ENCODE measurements around the gene HSFX3.
A peak's percentile ranks its signal among the peaks of the same experiment; 100 is the strongest.
"Not testable (repeated sequence)": the region's sequence is repeated elsewhere in the genome, so short reads cannot be mapped to it uniquely, and the experiment has no call there.

Gene HSFX3

GRCh38 chrX:149541521-149542047 is 8.1 kb downstream of the HSFX3 start:
- TF ChIP-seq, protein P1, sequence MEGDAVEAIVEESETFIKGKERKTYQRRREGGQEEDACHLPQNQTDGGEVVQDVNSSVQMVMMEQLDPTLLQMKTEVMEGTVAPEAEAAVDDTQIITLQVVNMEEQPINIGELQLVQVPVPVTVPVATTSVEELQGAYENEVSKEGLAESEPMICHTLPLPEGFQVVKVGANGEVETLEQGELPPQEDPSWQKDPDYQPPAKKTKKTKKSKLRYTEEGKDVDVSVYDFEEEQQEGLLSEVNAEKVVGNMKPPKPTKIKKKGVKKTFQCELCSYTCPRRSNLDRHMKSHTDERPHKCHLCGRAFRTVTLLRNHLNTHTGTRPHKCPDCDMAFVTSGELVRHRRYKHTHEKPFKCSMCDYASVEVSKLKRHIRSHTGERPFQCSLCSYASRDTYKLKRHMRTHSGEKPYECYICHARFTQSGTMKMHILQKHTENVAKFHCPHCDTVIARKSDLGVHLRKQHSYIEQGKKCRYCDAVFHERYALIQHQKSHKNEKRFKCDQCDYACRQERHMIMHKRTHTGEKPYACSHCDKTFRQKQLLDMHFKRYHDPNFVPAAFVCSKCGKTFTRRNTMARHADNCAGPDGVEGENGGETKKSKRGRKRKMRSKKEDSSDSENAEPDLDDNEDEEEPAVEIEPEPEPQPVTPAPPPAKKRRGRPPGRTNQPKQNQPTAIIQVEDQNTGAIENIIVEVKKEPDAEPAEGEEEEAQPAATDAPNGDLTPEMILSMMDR (IDR thresholded peaks at IDR 0.05; ENCODE audit: extremely low read depth, insufficient read depth, missing control alignments), result no peak
- no peak for DNase-seq (ENCODE audit: low spot score)
- in situ Hi-C loops (cut with MboI; ENCODE audit: low pct_unique_long_range_greater_than_20kb, low sequenced_read_pairs, unreplicated experiment), result no loop called here

- TF ChIP-seq, protein P1 (IDR thresholded peaks at IDR 0.05; ENCODE audit: extremely low read depth, insufficient read depth, missing control alignments), result no peak
- in situ Hi-C loops (cut with MboI; ENCODE audit: low pct_unique_long_range_greater_than_20kb, low sequenced_read_pairs, unreplicated experiment), result no loop called here
- DNase-seq (ENCODE audit: low spot score), result peak; percentile 72
Observed at GRCh38 chrX:149540621-149541520, 8.9 kb downstream of the HSFX3 start, which contains the start of gene EOLA1. Gene EOLA1 (plus strand): TSS chrX:149541012. CDS start chrX:149545631, 4,619 bp downstream.

DNA sequence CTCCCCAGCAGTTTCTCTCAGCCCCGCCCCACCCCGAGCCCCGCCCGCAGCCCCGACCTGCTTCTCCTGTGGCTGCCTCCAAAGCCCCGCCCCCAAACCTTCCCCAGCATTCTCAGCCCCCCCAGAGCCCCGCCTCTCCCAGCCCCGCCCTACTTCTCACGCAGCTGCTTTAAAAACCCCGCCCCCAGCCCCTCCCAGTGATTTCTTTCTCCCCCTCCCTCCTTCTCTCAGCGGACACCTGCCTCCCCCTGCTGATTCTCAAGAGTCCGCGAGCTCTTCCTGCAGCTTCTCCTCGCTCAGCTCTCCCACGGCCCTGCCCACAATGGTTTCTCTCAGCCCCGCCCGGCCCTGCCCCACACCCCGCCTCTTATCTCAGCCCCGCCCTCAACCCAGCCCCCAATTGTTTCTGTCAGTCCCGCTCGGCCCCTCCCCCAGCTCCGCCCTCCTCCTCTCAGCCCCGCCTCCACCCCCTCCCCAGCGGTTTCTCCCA is 9.5 kb downstream of the HSFX3 start:
- peak; percentile 86 for DNase-seq (ENCODE audit: low spot score)
- TF ChIP-seq, protein P1 (IDR thresholded peaks at IDR 0.05; ENCODE audit: extremely low read depth, insufficient read depth, missing control alignments), result no peak
- in situ Hi-C loops (cut with MboI; ENCODE audit: low pct_unique_long_range_greater_than_20kb, low sequenced_read_pairs, unreplicated experiment), result no loop called here

GRCh38 chrX:149539283-149540130 is 10.2 kb downstream of the HSFX3 start:
- in situ Hi-C loops (cut with MboI; ENCODE audit: low pct_unique_long_range_greater_than_20kb, low sequenced_read_pairs, unreplicated experiment), result no loop called here
- peak; percentile 78 for DNase-seq (ENCODE audit: low spot score)
- TF ChIP-seq, protein P1 (IDR thresholded peaks at IDR 0.05; ENCODE audit: extremely low read depth, insufficient read depth, missing control alignments), result no peak

DNA sequence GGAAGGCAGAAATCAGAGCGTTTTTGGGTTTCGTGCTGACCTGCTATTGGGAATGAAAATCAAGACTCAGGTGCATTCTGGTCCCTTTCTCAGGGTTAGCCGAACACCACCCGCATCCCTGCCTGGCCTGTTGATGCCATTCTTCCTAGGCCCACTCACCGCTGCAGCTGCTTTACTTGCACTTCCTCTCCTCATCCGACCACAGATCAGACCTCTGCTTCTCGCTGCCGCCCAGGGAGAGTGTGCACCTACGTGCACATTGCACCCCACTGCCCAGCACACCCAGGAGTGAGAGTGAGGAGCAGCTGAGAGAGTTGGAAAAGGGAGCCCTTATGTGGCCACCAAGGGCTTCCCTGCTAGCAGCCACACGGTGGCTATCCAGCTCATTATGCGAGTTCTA is 12.2 kb downstream of the HSFX3 start:
- in situ Hi-C loops (cut with MboI; ENCODE audit: low pct_unique_long_range_greater_than_20kb, low sequenced_read_pairs, unreplicated experiment); DNase-seq (ENCODE audit: low spot score): not testable (repeated sequence)

DNA sequence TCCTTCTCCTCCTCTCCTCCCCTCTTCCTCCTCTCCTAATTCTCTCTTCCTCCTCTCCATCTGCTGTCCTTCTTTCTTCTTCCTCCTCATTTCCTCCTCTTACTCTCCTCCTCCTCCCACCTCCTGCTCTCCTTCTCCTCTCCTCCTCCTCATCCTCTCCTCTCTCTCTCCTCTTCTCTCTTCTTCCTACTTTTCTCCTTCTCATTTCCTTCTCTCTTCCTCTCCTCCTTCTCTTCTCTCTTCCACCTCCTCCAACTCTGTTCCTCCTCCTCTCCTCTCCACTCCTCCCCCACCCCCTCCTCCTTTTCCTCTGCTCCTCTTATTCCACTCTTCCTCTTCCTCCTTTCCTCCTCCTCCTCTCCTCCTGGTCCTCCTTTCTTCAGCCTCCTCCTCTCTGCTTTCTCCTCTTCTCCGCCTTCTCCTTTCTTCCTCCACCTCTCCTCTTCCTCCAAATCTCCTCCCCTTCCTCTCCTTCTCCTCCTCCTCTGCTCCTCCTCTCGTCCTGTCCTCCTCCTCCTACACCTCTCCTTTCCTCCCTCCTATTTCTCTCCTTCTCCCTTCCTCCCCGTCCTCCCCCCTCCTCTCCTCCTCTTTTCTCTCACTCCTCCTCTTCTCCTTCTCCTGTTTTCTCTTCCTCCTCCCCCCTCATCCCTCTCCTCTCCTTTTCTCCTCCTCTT is 14.7 kb downstream of the HSFX3 start:
- in situ Hi-C loops (cut with MboI; ENCODE audit: low pct_unique_long_range_greater_than_20kb, low sequenced_read_pairs, unreplicated experiment); DNase-seq (ENCODE audit: low spot score): not testable (repeated sequence)

GRCh38 chrX:149533999-149534398 is 15.7 kb downstream of the HSFX3 start:
- DNase-seq (ENCODE audit: low spot score); in situ Hi-C loops (cut with MboI; ENCODE audit: low pct_unique_long_range_greater_than_20kb, low sequenced_read_pairs, unreplicated experiment): not testable (repeated sequence)

DNA sequence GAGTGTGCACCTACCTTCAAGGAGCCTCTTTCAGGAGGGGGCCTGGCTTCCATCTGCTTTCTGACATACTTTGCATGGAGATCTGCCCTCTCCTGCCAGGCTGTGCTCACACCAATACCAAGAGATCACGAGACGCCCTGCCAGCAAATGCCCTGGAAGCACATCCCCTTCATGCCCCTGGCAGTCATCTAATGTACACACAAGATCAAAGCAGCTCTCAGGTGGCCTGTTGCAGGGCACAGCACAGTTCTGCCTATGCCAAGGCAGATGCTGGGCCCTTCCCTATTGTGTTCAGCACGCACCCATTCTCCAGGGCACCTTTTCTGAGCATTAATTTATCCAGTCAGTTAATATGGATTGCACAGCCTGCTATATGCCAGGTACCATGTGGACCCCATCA is 16.9 kb downstream of the HSFX3 start:
- in situ Hi-C loops (cut with MboI; ENCODE audit: low pct_unique_long_range_greater_than_20kb, low sequenced_read_pairs, unreplicated experiment); DNase-seq (ENCODE audit: low spot score): not testable (repeated sequence)
